GM12878 (cell line): Measurements from ENCODE around the gene ACCS. TPM values are rescaled to one million over a fixed set of nuclear protein-coding genes. Genes with fewer than 3 reads are reported as not detected.

ENCODE experiments used
- ATAC-seq: fragments of 200-7000 bp; cut with Tn5 transposase; 3 replicates; pipeline ENCODE4 v1.9.1; 2020; ENCODE audit warnings: mild to moderate bottlenecking, moderate library complexity
- BruUV-seq: library from RNA; stranded (reverse); fragments of 400-500 nt; replicated peaks from 2 replicates; lab custom pipeline; 2021; lab: Mats Ljungman, UMichigan
- CTCF ChIA-PET: fragments of 300-600 bp; sonication (Branson Sonifier 250); formaldehyde crosslinking; extraction: SDS; loops from one replicate; lab custom pipeline; 2021; ENCODE audit warnings: inconsistent platforms; lab: Yijun Ruan, JAX
- POLR2A ChIA-PET: fragments of 350-600 bp; formaldehyde crosslinking; extraction: SDS; loops from one replicate; lab custom pipeline; 2021; ENCODE audit warnings: inconsistent platforms; lab: Charles Lee
- RAD21 ChIA-PET: fragments of 300-600 bp; sonication (Branson Sonifier 250); formaldehyde crosslinking; loops from one replicate; lab custom pipeline; 2023; ENCODE audit warnings: antibody characterized with exemption; ENCODE audit not compliant: unreplicated experiment; lab: Charles Lee
- SMC1A ChIA-PET: fragments of 300-600 bp; sonication (Branson Sonifier 250); formaldehyde crosslinking; loops from one replicate; lab custom pipeline; 2023; ENCODE audit not compliant: unreplicated experiment, uncharacterized antibody; lab: Charles Lee
- DNase-seq: peaks from one replicate; pipeline ENCODE4 v3.0.0-alpha.2; 2011; ENCODE audit warnings: low read depth, low spot score
- FAIRE-seq: peaks from 3 replicates; lab custom pipeline; 2011; peaks lifted over from hg19 to GRCh38; lab: Jason Lieb, UNC
- H2AFZ ChIP-seq: 2 replicates; pipeline ENCODE4 v1.6.0; 2011; ENCODE audit warnings: low read depth, low read length, control low read depth; ENCODE audit not compliant: control insufficient read depth
- H3K27ac ChIP-seq: 2 replicates; pipeline ENCODE4 v1.5.1; 2011; ENCODE audit warnings: control low read depth; ENCODE audit not compliant: control insufficient read depth, insufficient read depth
- H3K27me3 ChIP-seq, 2 experiments: replicated peaks in 1 of 2; 2 replicates each; pipeline versions ENCODE4 v1.6.0 to v1.6.1; 2011; ENCODE audit warnings: low read length in 1 of 2; ENCODE audit not compliant: control insufficient read depth in 2 of 2, insufficient read depth in 2 of 2
- H3K36me3 ChIP-seq, 2 experiments: 2 replicates each; pipeline ENCODE4 v1.5.1; 2011; ENCODE audit warnings: low read length in 1 of 2; ENCODE audit not compliant: control insufficient read depth in 2 of 2, insufficient read depth in 2 of 2
- H3K4me1 ChIP-seq: 2 replicates; pipeline ENCODE4 v1.6.1; 2011; ENCODE audit warnings: mild to moderate bottlenecking, low read length, moderate library complexity, mixed read lengths; ENCODE audit not compliant: control insufficient read depth, insufficient read depth
- H3K4me2 ChIP-seq: 2 replicates; pipeline ENCODE4 v1.6.0; 2011; ENCODE audit warnings: control low read depth; ENCODE audit not compliant: control insufficient read depth, insufficient read depth
- H3K4me3 ChIP-seq: fragments of 200-600 bp; sonication (generic); 2 replicates; pipeline ENCODE4 v1.5.1; 2016
- H3K79me2 ChIP-seq: 2 replicates; pipeline ENCODE4 v1.6.0; 2011; ENCODE audit warnings: low read length; ENCODE audit not compliant: control insufficient read depth, insufficient read depth
- H3K9ac ChIP-seq: 2 replicates; pipeline ENCODE4 v1.8.0; 2011; ENCODE audit warnings: low read length, control low read depth, mixed read lengths; ENCODE audit not compliant: control insufficient read depth, insufficient read depth
- H3K9me3 ChIP-seq: replicated peaks from 3 replicates; pipeline ENCODE4 v1.5.1; 2011; ENCODE audit warnings: mild to moderate bottlenecking, low read length; ENCODE audit not compliant: control insufficient read depth, insufficient read depth
- H4K20me1 ChIP-seq: 2 replicates; pipeline ENCODE4 v1.6.0; 2011; ENCODE audit not compliant: control insufficient read depth, insufficient read depth
- ATF3 ChIP-seq: IDR thresholded peaks from 2 replicates; pipeline ENCODE4 v1.6.1; 2011; ENCODE audit warnings: low read depth, mild to moderate bottlenecking, low read length, moderate library complexity, borderline replicate concordance; ENCODE audit errors: extremely low read depth
- CREM ChIP-seq: IDR thresholded peaks from 2 replicates; pipeline ENCODE4 v1.6.1; 2014; ENCODE audit warnings: antibody characterized with exemption, low read depth
- CTCF ChIP-seq, 3 experiments: IDR thresholded peaks in 2 of 3; conservative IDR thresholded peaks in 1 of 3; 2 replicates each; pipeline ENCODE4 v1.5.1; 2011; ENCODE audit warnings: low read depth in 3 of 3, low read length in 3 of 3, mild to moderate bottlenecking in 3 of 3, control low read depth in 2 of 3, moderate library complexity in 2 of 3, inconsistent platforms in 1 of 3, mixed read lengths in 1 of 3; ENCODE audit not compliant: control insufficient read depth in 2 of 3, insufficient read depth in 1 of 3; ENCODE audit errors: extremely low read depth in 1 of 3
- HDAC2 ChIP-seq: fragments of 200-600 bp; sonication (generic); IDR thresholded peaks from 2 replicates; pipeline ENCODE4 v1.6.1; 2017
- HDGF ChIP-seq: fragments of 450-650 bp; IDR thresholded peaks from 2 replicates; pipeline ENCODE4 v1.6.1; 2016; ENCODE audit warnings: antibody characterized with exemption
- MTA2 ChIP-seq: fragments of 450-650 bp; IDR thresholded peaks from 2 replicates; pipeline ENCODE4 v1.6.1; 2016; ENCODE audit warnings: low read depth, mild to moderate bottlenecking, moderate library complexity
- POU2F2 ChIP-seq: IDR thresholded peaks from 3 replicates; pipeline ENCODE4 v1.6.1; 2011; ENCODE audit warnings: low read depth, mild to moderate bottlenecking, low read length, borderline replicate concordance
- RAD21 ChIP-seq: IDR thresholded peaks from 2 replicates; pipeline ENCODE4 v1.6.1; 2011; ENCODE audit warnings: mild to moderate bottlenecking, low read depth, low read length, moderate library complexity; ENCODE audit not compliant: insufficient read depth
- RUNX3 ChIP-seq: IDR thresholded peaks from 2 replicates; pipeline ENCODE4 v1.6.1; 2012; ENCODE audit warnings: low read length, inconsistent platforms
- SIX5 ChIP-seq: IDR thresholded peaks from 2 replicates; pipeline ENCODE4 v1.6.1; 2011; ENCODE audit warnings: mild to moderate bottlenecking, low read depth, low read length, moderate library complexity; ENCODE audit not compliant: severe bottlenecking
- SMC3 ChIP-seq: IDR thresholded peaks from 2 replicates; pipeline ENCODE4 v1.6.1; 2011; ENCODE audit warnings: low read length, improper control_type of control experiment, borderline replicate concordance
- SPI1 ChIP-seq: IDR thresholded peaks from 2 replicates; pipeline ENCODE4 v1.6.1; 2011; ENCODE audit warnings: low read depth, mild to moderate bottlenecking, low read length, moderate library complexity, borderline replicate concordance; ENCODE audit not compliant: insufficient read depth
- STAT1 ChIP-seq: fragments of 450-650 bp; conservative IDR thresholded peaks from 2 replicates; pipeline ENCODE4 v1.6.1; 2014; ENCODE audit warnings: antibody characterized with exemption, mild to moderate bottlenecking
- ZBED1 ChIP-seq: IDR thresholded peaks from 2 replicates; pipeline ENCODE4 v1.6.1; 2016; ENCODE audit warnings: borderline replicate concordance
- WGBS: methylation state at CpG from one replicate; pipeline ENCODE4 v1.1.6; 2016; ENCODE audit warnings: low lambda C conversion rate; ENCODE audit not compliant: insufficient replicate concordance, insufficient coverage; ENCODE audit errors: missing lambda C conversion rate; 5-methylcytosine and 5-hydroxymethylcytosine counted together
- in situ Hi-C: fragments of 300-500 bp; cut with MboI; formaldehyde crosslinking; loops from 9 replicates; pipeline ENCODE4 v1.14.3; 2018; ENCODE audit warnings: mixed read lengths
- intact Hi-C: fragments of 100-400 bp; cut with micrococcal nuclease; formaldehyde crosslinking; loops from one replicate; pipeline ENCODE4 v1.14.2; 2022; ENCODE audit not compliant: unreplicated experiment
- polyA plus RNA-seq, 11 experiments: library from polyadenylated mRNA; depleted of rRNA in 4 of 11; unstranded in 6 of 11; stranded (reverse) in 5 of 11; fragments of >200 nt; fragmentation: Nextera tagmentation in 4 of 11; fragmentation: Illumina TruSeq in 1 of 11; extraction: Ambion mirVana in 4 of 11; extraction: Trizol in 1 of 11; gene quantifications; 1 replicate in 1 of 11; 2 replicates in 10 of 11; pipeline versions ENCODE4 v1.2.1 to v1.2.3, GENCODE V29; 2011 to 2016; ENCODE audit warnings: inconsistent platforms in 2 of 11, missing spikeins in 2 of 11, low read depth in 1 of 11
- total RNA-seq, 4 experiments: library from RNA; depleted of rRNA in 3 of 4; stranded (reverse); fragments of >200 nt in 3 of 4; fragmentation: Illumina TruSeq in 1 of 4; extraction: Trizol in 1 of 4; gene quantifications; 2 replicates each; pipeline versions ENCODE4 v1.2.1 to v1.2.3, GENCODE V29; 2013 to 2021

ACCS gene
- total and polyA plus RNA-seq, 10 of the 15 experiments (the other 5 are each of a cell fraction or from before 2014, with no cell fraction given), result 4.8 to 35.9 (median 17.0) TPM

- peak; percentile 98 for ATAC-seq
- no peaks in the 10 kb centered on the region for H3K27me3 ChIP-seq
- ChIA-PET CTCF (interaction anchor here (0.6 to 2.9 kb wide), 23 partner anchors 9 to 801 kb away, joined by 3 to 24 read pairs (median 4); partner anchors contain the start of gene EXT2), RAD21 (interaction anchor here (0.6 to 1.7 kb wide), 6 partner anchors 17 to 429 kb away, joined by 4 read pairs; no protein-coding TSS in a partner anchor), SMC1A (interaction anchor here (0.9 to 1.5 kb wide), 4 partner anchors 12 to 447 kb away, joined by 3 to 5 read pairs (median 4); no protein-coding TSS in a partner anchor), POLR2A (no interaction called here)
- intact Hi-C loops (loop anchor here (1.0 to 2.0 kb wide), 2 partner anchors 177 to 428 kb away; no protein-coding TSS in a partner anchor), in situ Hi-C loops (no loop called here)
- no peaks in the 10 kb centered on the region for H4K20me1 ChIP-seq
- peak; percentile 98 for FAIRE-seq
- no peak overlapping the region for H3K4me2 ChIP-seq
- BruUV-seq, result no TSS peak
- DNase-seq, result no peak
- peak overlapping the region; percentile 30; the same call in 1 of the 2 replicates for H3K9ac ChIP-seq
- H3K4me3 ChIP-seq, result no peak overlapping the region
- peaks cover 8% of the 10 kb centered on the region for H3K4me1 ChIP-seq
- H2AFZ ChIP-seq, result peak overlapping the region; percentile 85
- no peak for TF ChIP-seq ZBED1
- TF ChIP-seq RAD21, result peak; percentile 90
- no peak for TF ChIP-seq HDAC2
- TF ChIP-seq STAT1, result no peak
- TF ChIP-seq HDGF, result peak; percentile 65; the same call in 1 of the 2 replicates
- peak; percentile 19; the same call in 1 of the 2 replicates for TF ChIP-seq SPI1
- TF ChIP-seq MTA2, result no peak
- TF ChIP-seq CREM, result no peak
- TF ChIP-seq SMC3, result peak; percentile 39; the same call in 1 of the 2 replicates
- no peak for TF ChIP-seq SIX5
- 0 out of 3 replicates have a peak, but pooled peaks have one; percentile 9 for TF ChIP-seq POU2F2
- peak; percentile 85 to 94 (median 90) for TF ChIP-seq CTCF (IDR thresholded peaks at IDR 0.05 in 2 of 3, conservative IDR thresholded peaks at IDR 0.05 in 1 of 3; ENCODE audit: control insufficient read depth in 2 of 3, extremely low read depth in 1 of 3, insufficient read depth in 1 of 3, low read depth in 3 of 3, low read length in 3 of 3)
- peak; percentile 1; the same call in 1 of the 2 replicates for TF ChIP-seq ATF3
- TF ChIP-seq RUNX3, result no peak
- H3K9me3 ChIP-seq, result no peaks in the 10 kb centered on the region
- peaks cover 0 to 5% of the 10 kb centered on the region in 2 experiments; a peak in 2 of 4 replicates for H3K36me3 ChIP-seq
- 0 out of 2 replicates have a peak overlapping the region, but pooled peaks have one; percentile 22 for H3K27ac ChIP-seq
- WGBS, result 2% methylated on average over 4 of the region's 4 CpGs
- H3K79me2 ChIP-seq, result no peaks in the 10 kb centered on the region
Measured at GRCh38 chr11:44110231-44110679, 44.2 kb downstream of the ACCS start.
